ENCODE data around the gene HVCN1. TPM values are rescaled to one million over a fixed set of nuclear protein-coding genes. Genes with fewer than 3 reads are reported as not detected.

Gene HVCN1
- total and polyA plus RNA-seq, 2 donors from 2014 or later: 4.7 to 7.1 TPM

DNA sequence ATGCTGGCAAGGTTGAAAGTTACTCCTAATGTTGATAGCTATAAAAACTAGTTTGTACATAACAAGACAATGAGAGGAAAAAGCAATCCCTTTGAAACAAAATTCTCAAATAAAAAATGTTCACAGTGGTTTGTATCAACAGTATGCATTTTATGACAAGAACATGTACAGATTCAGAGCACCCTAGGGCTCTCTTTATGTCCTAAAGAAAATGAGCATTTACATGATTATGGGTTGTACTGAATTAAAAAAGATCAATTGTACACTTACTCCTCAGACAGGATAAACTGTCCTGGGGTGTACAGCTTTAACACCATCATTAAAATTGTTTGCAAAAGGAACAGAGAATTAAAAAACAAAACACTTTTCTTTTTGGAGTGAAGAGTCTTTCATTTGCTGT lies 31.6 kb upstream of the HVCN1 start:
- FAIRE-seq: no peak
- TF ChIP-seq, protein P1, sequence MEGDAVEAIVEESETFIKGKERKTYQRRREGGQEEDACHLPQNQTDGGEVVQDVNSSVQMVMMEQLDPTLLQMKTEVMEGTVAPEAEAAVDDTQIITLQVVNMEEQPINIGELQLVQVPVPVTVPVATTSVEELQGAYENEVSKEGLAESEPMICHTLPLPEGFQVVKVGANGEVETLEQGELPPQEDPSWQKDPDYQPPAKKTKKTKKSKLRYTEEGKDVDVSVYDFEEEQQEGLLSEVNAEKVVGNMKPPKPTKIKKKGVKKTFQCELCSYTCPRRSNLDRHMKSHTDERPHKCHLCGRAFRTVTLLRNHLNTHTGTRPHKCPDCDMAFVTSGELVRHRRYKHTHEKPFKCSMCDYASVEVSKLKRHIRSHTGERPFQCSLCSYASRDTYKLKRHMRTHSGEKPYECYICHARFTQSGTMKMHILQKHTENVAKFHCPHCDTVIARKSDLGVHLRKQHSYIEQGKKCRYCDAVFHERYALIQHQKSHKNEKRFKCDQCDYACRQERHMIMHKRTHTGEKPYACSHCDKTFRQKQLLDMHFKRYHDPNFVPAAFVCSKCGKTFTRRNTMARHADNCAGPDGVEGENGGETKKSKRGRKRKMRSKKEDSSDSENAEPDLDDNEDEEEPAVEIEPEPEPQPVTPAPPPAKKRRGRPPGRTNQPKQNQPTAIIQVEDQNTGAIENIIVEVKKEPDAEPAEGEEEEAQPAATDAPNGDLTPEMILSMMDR (IDR thresholded peaks at IDR 0.05; ENCODE audit: borderline replicate concordance, extremely low read depth, insufficient read depth): no peak
- no peak overlapping the region for H3K4me3 ChIP-seq (ENCODE audit: low read length in 3 of 3)

DNA sequence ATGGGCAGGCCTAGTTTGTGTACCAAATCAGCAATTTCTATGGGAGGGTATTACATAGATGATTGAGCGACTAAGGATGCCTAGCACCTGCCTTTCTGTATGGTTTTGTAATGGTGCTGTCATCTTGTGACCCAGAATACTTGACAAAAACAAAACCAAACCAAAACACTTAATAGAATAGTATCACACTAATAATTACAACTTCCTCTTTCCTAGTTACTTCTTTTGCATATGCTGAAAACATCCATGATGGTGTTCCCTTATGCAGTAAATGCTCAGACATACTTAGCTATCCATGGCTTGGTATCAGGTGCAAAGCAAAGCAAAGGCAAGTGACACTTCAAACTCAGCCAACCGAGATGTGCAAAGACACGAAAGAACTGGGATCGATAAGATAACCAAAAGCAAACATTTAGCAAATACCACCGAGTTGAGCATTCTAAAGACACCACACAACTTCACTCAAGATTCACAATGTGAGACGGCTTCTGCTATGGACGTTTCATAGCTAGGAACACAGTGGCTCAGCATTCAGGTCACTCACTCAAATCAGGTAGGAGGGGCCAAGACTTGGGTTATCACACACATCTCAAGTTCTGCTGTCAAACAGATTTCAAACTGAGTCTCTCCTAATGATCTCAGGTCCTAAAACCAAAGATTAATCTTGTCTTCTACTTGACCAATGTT lies 29.4 kb upstream of the HVCN1 start:
- no peak overlapping the region for H3K4me3 ChIP-seq (ENCODE audit: low read length in 3 of 3)
- intact Hi-C loops (cut with DNase I): no loop called here
- no peak for FAIRE-seq

More for the DNA sequence above, 31.6 kb upstream of the HVCN1 start:
- Histone ChIP-seq H3K9ac (ENCODE audit: low read length in 3 of 3) (no peak overlapping the region), H3K27me3 (ENCODE audit: control insufficient read depth, insufficient read depth, low read length) (no peaks in the 10 kb centered on the region), H3K9me3 (ENCODE audit: control insufficient read depth in 2 of 3, insufficient read depth in 1 of 3, low read length in 3 of 3) (no peaks in the 10 kb centered on the region), H3K4me1 (ENCODE audit: control insufficient read depth in 2 of 3, insufficient read depth in 2 of 3, low read depth in 1 of 3, low read length in 3 of 3) (no peaks in the 10 kb centered on the region), H3K27ac (ENCODE audit: low read depth in 2 of 2, low read length in 2 of 2) (no peak overlapping the region), H3K36me3 (ENCODE audit: control insufficient read depth in 2 of 3, insufficient read depth in 3 of 3, low read length in 3 of 3) (peaks cover 7 to 60% (median 43%) of the 10 kb centered on the region in 3 donors)
- intact Hi-C loops (cut with DNase I): no loop called here
- DNase-seq: no peak

DNA sequence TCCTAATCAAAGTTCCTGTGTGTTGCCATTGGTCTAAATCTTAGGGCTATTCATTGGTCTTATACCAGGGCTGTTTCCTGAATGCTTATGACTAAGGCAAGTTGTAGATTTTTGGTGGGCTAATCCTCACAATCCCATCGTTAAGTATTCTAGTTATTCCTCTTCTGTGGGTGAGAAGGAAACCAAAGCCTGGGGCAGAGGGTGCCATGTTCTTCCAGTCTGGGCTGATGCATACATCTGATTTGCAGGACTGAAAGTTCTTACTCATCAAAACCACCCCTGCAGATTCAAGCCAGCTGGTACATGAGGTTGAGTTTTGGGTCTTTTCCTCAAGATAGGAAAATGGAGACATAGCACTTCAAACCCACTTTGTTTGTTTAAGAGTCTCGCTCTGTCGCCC lies 28.1 kb upstream of the HVCN1 start:
- H3K27ac ChIP-seq (ENCODE audit: low read depth in 2 of 2, low read length in 2 of 2): no peak overlapping the region
- no peaks in the 10 kb centered on the region for H3K9me3 ChIP-seq (ENCODE audit: control insufficient read depth in 2 of 3, insufficient read depth in 1 of 3, low read length in 3 of 3)
- no peaks in the 10 kb centered on the region for H3K27me3 ChIP-seq (ENCODE audit: control insufficient read depth, insufficient read depth, low read length)
- no peak overlapping the region for H3K9ac ChIP-seq (ENCODE audit: low read length in 3 of 3)
- H3K4me3 ChIP-seq (ENCODE audit: low read length in 3 of 3): no peak overlapping the region
- no peak for FAIRE-seq
- TF ChIP-seq, protein P1 (IDR thresholded peaks at IDR 0.05; ENCODE audit: borderline replicate concordance, extremely low read depth, insufficient read depth): no peak
- H3K4me1 ChIP-seq (ENCODE audit: control insufficient read depth in 2 of 3, insufficient read depth in 2 of 3, low read depth in 1 of 3, low read length in 3 of 3): no peaks in the 10 kb centered on the region
- H3K36me3 ChIP-seq (ENCODE audit: control insufficient read depth in 2 of 3, insufficient read depth in 3 of 3, low read length in 3 of 3): peaks cover 3 to 44% (median 29%) of the 10 kb centered on the region in 3 donors
- intact Hi-C loops (cut with DNase I): no loop called here
- no peak for DNase-seq

More for the DNA sequence above, 29.4 kb upstream of the HVCN1 start:
- no peaks in the 10 kb centered on the region for H3K9me3 ChIP-seq (ENCODE audit: control insufficient read depth in 2 of 3, insufficient read depth in 1 of 3, low read length in 3 of 3)
- no peak overlapping the region for H3K9ac ChIP-seq (ENCODE audit: low read length in 3 of 3)
- H3K27ac ChIP-seq (ENCODE audit: low read depth in 2 of 2, low read length in 2 of 2): no peak overlapping the region
- H3K27me3 ChIP-seq (ENCODE audit: control insufficient read depth, insufficient read depth, low read length): no peaks in the 10 kb centered on the region
- no peak for DNase-seq
- peaks cover 7 to 49% (median 35%) of the 10 kb centered on the region in 3 donors for H3K36me3 ChIP-seq (ENCODE audit: control insufficient read depth in 2 of 3, insufficient read depth in 3 of 3, low read length in 3 of 3)
- no peaks in the 10 kb centered on the region for H3K4me1 ChIP-seq (ENCODE audit: control insufficient read depth in 2 of 3, insufficient read depth in 2 of 3, low read depth in 1 of 3, low read length in 3 of 3)
- TF ChIP-seq, protein P1 (IDR thresholded peaks at IDR 0.05; ENCODE audit: borderline replicate concordance, extremely low read depth, insufficient read depth): no peak

Measured in kidney (tissue), 14 donors.